Measurements from ENCODE around the gene BRD1. TPM values are rescaled to one million over a fixed set of nuclear protein-coding genes. Genes with fewer than 3 reads are reported as not detected.
"Not testable (repeated sequence)": the region's sequence is repeated elsewhere in the genome, so short reads cannot be mapped to it uniquely, and the experiment has no call there.

BRD1 gene
- total RNA-seq, 1 donor, result 29.8 TPM

GRCh38 chr22:49852898-49853894, 25.5 kb upstream of the BRD1 start, which contains the start of gene ZBED4:
TSS of gene ZBED4 (plus strand) at chr22:49853844. CDS start at chr22:49883663, 29,819 bp downstream.
- peak; percentile 96 for DNase-seq (ENCODE audit: low read depth)
- TF ChIP-seq, protein P1, sequence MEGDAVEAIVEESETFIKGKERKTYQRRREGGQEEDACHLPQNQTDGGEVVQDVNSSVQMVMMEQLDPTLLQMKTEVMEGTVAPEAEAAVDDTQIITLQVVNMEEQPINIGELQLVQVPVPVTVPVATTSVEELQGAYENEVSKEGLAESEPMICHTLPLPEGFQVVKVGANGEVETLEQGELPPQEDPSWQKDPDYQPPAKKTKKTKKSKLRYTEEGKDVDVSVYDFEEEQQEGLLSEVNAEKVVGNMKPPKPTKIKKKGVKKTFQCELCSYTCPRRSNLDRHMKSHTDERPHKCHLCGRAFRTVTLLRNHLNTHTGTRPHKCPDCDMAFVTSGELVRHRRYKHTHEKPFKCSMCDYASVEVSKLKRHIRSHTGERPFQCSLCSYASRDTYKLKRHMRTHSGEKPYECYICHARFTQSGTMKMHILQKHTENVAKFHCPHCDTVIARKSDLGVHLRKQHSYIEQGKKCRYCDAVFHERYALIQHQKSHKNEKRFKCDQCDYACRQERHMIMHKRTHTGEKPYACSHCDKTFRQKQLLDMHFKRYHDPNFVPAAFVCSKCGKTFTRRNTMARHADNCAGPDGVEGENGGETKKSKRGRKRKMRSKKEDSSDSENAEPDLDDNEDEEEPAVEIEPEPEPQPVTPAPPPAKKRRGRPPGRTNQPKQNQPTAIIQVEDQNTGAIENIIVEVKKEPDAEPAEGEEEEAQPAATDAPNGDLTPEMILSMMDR (IDR thresholded peaks at IDR 0.05; ENCODE audit: insufficient read depth, low read depth, low read length), result no peak
- H3K4me3 ChIP-seq (ENCODE audit: low read depth, low read length), result peak within 1 kb of the TSS; percentile 76

DNA sequence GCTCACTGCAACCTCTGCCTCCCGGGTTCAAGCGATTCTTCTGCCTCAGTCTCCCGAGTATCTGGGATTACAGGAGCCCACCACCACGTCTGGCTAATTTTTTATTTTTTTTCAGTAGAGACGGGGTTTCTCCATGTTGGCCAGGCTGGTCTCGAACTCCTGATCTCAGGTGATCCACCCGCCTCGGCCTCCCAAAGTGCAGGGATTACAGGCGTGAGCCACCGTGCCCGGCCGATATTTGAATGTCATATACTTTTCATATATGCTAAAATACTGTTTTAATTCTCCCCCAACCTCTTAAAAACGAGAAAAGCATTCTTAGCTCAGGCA, 24.9 kb upstream of the BRD1 start:
- peak overlapping the region; percentile 75 for H3K4me3 ChIP-seq (ENCODE audit: low read depth, low read length)
- not testable (repeated sequence) for DNase-seq (ENCODE audit: low read depth)

DNA sequence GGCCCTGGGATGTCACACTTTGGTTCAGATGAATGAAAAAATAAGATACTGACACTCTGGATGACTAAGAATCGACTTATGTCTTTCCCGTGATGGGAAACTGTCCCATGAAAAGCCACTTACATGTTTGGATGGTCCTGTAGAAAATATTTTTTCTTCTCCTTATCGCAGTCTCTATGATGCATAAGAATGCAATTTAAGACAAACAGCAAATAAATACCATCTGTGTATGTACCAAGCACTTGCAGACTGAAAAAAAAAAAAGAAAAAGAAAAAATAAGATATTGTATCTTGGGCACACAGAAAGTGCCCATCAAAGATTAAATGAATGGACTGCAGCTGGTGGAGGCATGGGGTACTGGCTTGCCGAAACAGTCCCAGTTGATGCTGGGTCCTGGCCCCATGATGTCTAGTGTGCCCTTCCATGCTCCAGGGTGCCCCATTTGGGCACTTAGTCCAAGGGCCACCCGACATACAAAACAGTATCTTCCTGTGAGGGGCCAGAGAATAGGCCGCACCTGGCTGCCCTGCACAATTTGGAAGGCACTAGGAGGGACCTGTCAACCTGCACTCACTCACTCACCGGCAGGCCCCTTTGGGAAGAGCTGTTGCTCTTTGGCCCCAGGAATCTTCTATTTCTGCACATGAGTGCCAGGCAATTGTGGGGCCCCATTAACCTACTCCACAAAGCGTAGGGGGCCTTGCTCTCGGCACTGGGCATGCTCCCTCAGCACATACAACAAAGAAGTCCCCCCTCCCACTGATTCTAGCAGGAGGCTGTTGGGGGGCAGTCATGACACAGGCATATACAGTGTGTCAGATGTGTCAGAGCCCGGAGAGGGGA, 23.5 kb upstream of the BRD1 start:
- TF ChIP-seq, protein P1 (IDR thresholded peaks at IDR 0.05; ENCODE audit: insufficient read depth, low read depth, low read length), result no peak
- no peak overlapping the region for H3K4me3 ChIP-seq (ENCODE audit: low read depth, low read length)
- no peak for DNase-seq (ENCODE audit: low read depth)

DNA sequence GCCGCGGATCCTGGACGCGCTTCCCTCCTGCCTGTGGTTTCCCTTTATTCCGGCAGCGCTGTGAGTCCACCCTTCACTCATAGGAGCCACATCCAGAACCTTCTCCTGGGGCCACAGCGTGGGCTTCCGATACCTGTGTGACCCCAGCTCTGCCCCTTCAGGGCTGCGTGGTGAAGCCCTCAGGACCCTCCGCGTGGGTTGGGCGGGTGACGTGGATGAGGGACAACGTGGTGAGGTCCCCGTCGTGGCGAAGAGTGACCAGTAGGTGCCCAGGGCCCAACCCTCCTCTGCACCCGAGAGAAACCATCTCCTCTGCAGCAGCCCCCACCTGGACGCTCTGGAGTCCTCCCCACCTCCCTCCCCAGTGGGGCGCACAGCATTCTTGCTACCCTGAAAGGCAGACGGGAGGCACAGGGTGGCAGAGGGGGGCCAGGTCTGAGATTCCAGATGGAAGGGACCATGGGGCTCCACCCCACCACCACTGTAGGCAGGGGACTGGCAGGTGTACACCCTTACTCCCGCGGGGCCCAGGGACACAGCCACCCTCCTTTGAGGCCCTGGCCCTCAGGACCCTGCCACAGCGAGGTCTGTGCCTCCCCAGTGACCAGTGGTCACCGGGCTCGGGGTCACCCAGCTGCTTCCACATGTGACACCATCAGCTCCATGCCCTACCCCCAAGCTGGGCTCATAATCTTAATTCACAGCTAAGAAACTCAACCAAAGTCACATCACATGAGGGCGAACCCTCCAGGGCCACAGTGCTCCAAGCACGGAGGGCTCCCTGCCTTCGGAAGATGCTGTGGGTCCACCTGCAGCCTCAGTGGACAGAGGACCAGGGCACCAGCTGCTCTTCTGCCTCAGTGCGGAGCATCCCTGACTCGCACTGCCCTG, 22.6 kb upstream of the BRD1 start:
- no peak for DNase-seq (ENCODE audit: low read depth)
- TF ChIP-seq, protein P1 (IDR thresholded peaks at IDR 0.05; ENCODE audit: insufficient read depth, low read depth, low read length), result no peak
- H3K4me3 ChIP-seq (ENCODE audit: low read depth, low read length), result no peak overlapping the region

GRCh38 chr22:49849161-49850020, 21.7 kb upstream of the BRD1 start:
- TF ChIP-seq, protein P1 (IDR thresholded peaks at IDR 0.05; ENCODE audit: insufficient read depth, low read depth, low read length), result no peak
- no peak for DNase-seq (ENCODE audit: low read depth)
- H3K4me3 ChIP-seq (ENCODE audit: low read depth, low read length), result peak overlapping the region; percentile 41

DNA sequence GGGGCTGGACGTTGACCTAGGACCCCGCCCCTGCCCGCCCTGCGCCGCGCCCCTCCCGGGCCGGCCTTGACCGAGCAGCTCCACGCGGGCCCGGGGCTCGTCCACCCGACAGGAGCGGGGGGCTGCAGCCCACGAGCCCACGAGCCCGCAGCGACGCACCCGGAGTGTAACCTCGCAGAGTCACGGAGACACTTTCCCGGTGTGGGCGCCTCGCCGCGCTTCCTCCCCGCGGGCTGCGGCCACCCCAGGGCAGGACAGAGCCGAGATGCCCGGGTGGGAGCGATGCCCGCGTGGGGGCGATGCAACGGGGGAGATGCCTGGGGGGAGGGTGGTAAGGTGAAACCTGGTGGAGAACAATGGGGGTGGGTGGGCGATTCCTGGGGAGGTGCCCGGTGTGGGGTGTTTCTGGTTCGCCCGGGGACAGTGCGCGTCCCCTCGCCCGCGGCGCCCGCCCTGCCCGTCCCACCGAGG, 21.1 kb upstream of the BRD1 start:
- H3K4me3 ChIP-seq (ENCODE audit: low read depth, low read length), result peak overlapping the region; percentile 41
- no peak for DNase-seq (ENCODE audit: low read depth)
- TF ChIP-seq, protein P1 (IDR thresholded peaks at IDR 0.05; ENCODE audit: insufficient read depth, low read depth, low read length), result no peak
